H9 (cell line): ENCODE measurements around the gene COA5. TPM values are rescaled to one million over a fixed set of nuclear protein-coding genes. Genes with fewer than 3 reads are reported as not detected.

ENCODE experiments used
- DNase-seq: peaks from one replicate; pipeline ENCODE4 v3.0.0-alpha.2; 2017
- H2AFZ ChIP-seq: one replicate; pipeline ENCODE4 v1.6.1; 2013; ENCODE audit warnings: mild to moderate bottlenecking, low read length, control low read depth, moderate library complexity
- H2AK5ac ChIP-seq: 2 replicates; pipeline ENCODE4 v1.6.1; 2013; ENCODE audit warnings: low read length, control low read depth, mixed read lengths; ENCODE audit not compliant: insufficient read length
- H2BK120ac ChIP-seq: one replicate; pipeline ENCODE4 v1.6.1; 2013; ENCODE audit warnings: low read depth, mild to moderate bottlenecking, low read length, control low read depth, inconsistent platforms; ENCODE audit not compliant: poor library complexity, severe bottlenecking
- H2BK12ac ChIP-seq: 2 replicates; pipeline ENCODE4 v1.6.1; 2013; ENCODE audit warnings: low read length, control low read depth, mixed read lengths, low read depth; ENCODE audit not compliant: insufficient read length
- H2BK15ac ChIP-seq: 2 replicates; pipeline ENCODE4 v1.6.1; 2013; ENCODE audit warnings: low read depth, low read length, control low read depth
- H2BK20ac ChIP-seq: one replicate; pipeline ENCODE4 v1.6.1; 2013; ENCODE audit warnings: low read depth, mild to moderate bottlenecking, low read length, control low read depth, inconsistent platforms; ENCODE audit not compliant: poor library complexity, severe bottlenecking
- H2BK5ac ChIP-seq: 2 replicates; pipeline ENCODE4 v1.6.1; 2013; ENCODE audit warnings: low read length, control low read depth, mixed read lengths; ENCODE audit not compliant: insufficient read length
- H3K14ac ChIP-seq: 2 replicates; pipeline ENCODE4 v1.6.1; 2013; ENCODE audit warnings: low read length, control low read depth; ENCODE audit not compliant: insufficient read depth
- H3K18ac ChIP-seq: 2 replicates; pipeline ENCODE4 v1.6.1; 2013; ENCODE audit warnings: low read depth, mild to moderate bottlenecking, mixed read lengths, low read length, control low read depth; ENCODE audit not compliant: insufficient read length
- H3K23ac ChIP-seq: 2 replicates; pipeline ENCODE4 v1.6.1; 2013; ENCODE audit warnings: low read length, control low read depth, mixed read lengths, low read depth; ENCODE audit not compliant: insufficient read length
- H3K23me2 ChIP-seq: 2 replicates; pipeline ENCODE4 v1.6.1; 2013; ENCODE audit warnings: low read depth, mild to moderate bottlenecking, mixed read lengths, low read length, control low read depth; ENCODE audit not compliant: insufficient read length, poor library complexity, severe bottlenecking
- H3K27ac ChIP-seq: 2 replicates; pipeline ENCODE4 v1.5.1; 2013; ENCODE audit warnings: low read length, control low read depth, mixed read lengths, low read depth; ENCODE audit not compliant: insufficient read length
- H3K27me3 ChIP-seq: 2 replicates; pipeline ENCODE4 v1.6.1; 2013; ENCODE audit warnings: low read length, control low read depth, inconsistent platforms; ENCODE audit not compliant: insufficient read depth
- H3K4ac ChIP-seq: 2 replicates; pipeline ENCODE4 v1.6.1; 2013; ENCODE audit warnings: low read depth, mild to moderate bottlenecking, control low read depth, inconsistent platforms, low read length, moderate library complexity
- H3K4me1 ChIP-seq: 2 replicates; pipeline ENCODE4 v1.6.1; 2013; ENCODE audit warnings: low read length, control low read depth, inconsistent platforms; ENCODE audit not compliant: insufficient read depth
- H3K4me2 ChIP-seq: 2 replicates; pipeline ENCODE4 v1.6.1; 2013; ENCODE audit warnings: low read length, control low read depth, mixed read lengths; ENCODE audit not compliant: insufficient read length, insufficient read depth
- H3K56ac ChIP-seq: 2 replicates; pipeline ENCODE4 v1.6.1; 2013; ENCODE audit warnings: low read depth, mild to moderate bottlenecking, mixed read lengths, low read length, control low read depth; ENCODE audit not compliant: insufficient read length
- H3K79me1 ChIP-seq: 2 replicates; pipeline ENCODE4 v1.6.1; 2013; ENCODE audit warnings: low read depth, mild to moderate bottlenecking, moderate library complexity, low read length, control low read depth, inconsistent platforms; ENCODE audit not compliant: insufficient read depth, poor library complexity, severe bottlenecking
- H3K79me2 ChIP-seq: 2 replicates; pipeline ENCODE4 v1.6.1; 2013; ENCODE audit warnings: low read length, control low read depth, inconsistent platforms; ENCODE audit not compliant: insufficient read depth
- H3K9ac ChIP-seq: 2 replicates; pipeline ENCODE4 v1.6.1; 2013; ENCODE audit warnings: low read length, control low read depth, mixed read lengths; ENCODE audit not compliant: insufficient read length; ENCODE audit errors: extremely low read depth
- H3K9me3 ChIP-seq: one replicate; pipeline ENCODE4 v1.6.1; 2013; ENCODE audit warnings: low read depth, low read length, inconsistent platforms; ENCODE audit not compliant: control insufficient read depth
- H3T11ph ChIP-seq: one replicate; pipeline ENCODE4 v1.6.1; 2013; ENCODE audit warnings: mild to moderate bottlenecking, low read length, control low read depth, inconsistent platforms
- H4K20me1 ChIP-seq: one replicate; pipeline ENCODE4 v1.6.1; 2013; ENCODE audit not compliant: control insufficient read depth, insufficient read length, insufficient read depth
- H4K5ac ChIP-seq: 2 replicates; pipeline ENCODE4 v1.6.1; 2013; ENCODE audit warnings: low read depth, mild to moderate bottlenecking, mixed read lengths, low read length, control low read depth; ENCODE audit not compliant: insufficient read length
- H4K8ac ChIP-seq: replicated peaks from 2 replicates; pipeline ENCODE4 v1.6.1; 2013; ENCODE audit warnings: low read length, control low read depth, mixed read lengths, low read depth; ENCODE audit not compliant: insufficient read length
- H4K91ac ChIP-seq: 2 replicates; pipeline ENCODE4 v1.6.1; 2013; ENCODE audit warnings: low read depth, mild to moderate bottlenecking, moderate library complexity, mixed read lengths, low read length, control low read depth; ENCODE audit not compliant: insufficient read length
- H3K27ac Mint-ChIP-seq, 3 experiments: 2 replicates in 2 of 3; 3 replicates in 1 of 3; pipeline ENCODE4 v1.8.0; 2020 to 2021; ENCODE audit warnings: mixed read lengths in 3 of 3, mild to moderate bottlenecking in 1 of 3, moderate library complexity in 1 of 3
- H3K27me3 Mint-ChIP-seq: 2 replicates; pipeline ENCODE4 v1.8.0; 2021; ENCODE audit warnings: low read depth, mild to moderate bottlenecking, moderate library complexity, mixed read lengths
- H3K36me3 Mint-ChIP-seq, 3 experiments: 2 replicates in 2 of 3; 3 replicates in 1 of 3; pipeline ENCODE4 v1.8.0; 2020 to 2021; ENCODE audit warnings: low read depth in 3 of 3, mixed read lengths in 3 of 3; ENCODE audit not compliant: insufficient read depth in 1 of 3
- H3K4me1 Mint-ChIP-seq, 2 experiments: 2 replicates each; pipeline ENCODE4 v1.8.0; 2020; ENCODE audit warnings: mixed read lengths in 2 of 2
- H3K4me3 Mint-ChIP-seq, 2 experiments: 2 replicates in 1 of 2; 3 replicates in 1 of 2; pipeline ENCODE4 v1.8.0; 2020 to 2021; ENCODE audit warnings: mild to moderate bottlenecking in 2 of 2, mixed read lengths in 2 of 2, moderate library complexity in 1 of 2
- H3K9me3 Mint-ChIP-seq, 2 experiments: 2 replicates in 1 of 2; 3 replicates in 1 of 2; pipeline ENCODE4 v1.8.0; 2020; ENCODE audit warnings: mild to moderate bottlenecking in 2 of 2, mixed read lengths in 2 of 2, moderate library complexity in 1 of 2
- CTCF ChIP-seq: fragments of 200-600 bp; sonication (generic); conservative IDR thresholded peaks from 3 replicates; pipeline ENCODE4 v1.8.0; 2021; ENCODE audit warnings: antibody characterized with exemption, mild to moderate bottlenecking
- WGBS: extraction: QIAGEN DNeasy Blood & Tissue Kit; methylation state at CpG from one replicate; pipeline ENCODE4 v1.1.7; 2013; ENCODE audit warnings: missing lambda C conversion rate, low lambda C conversion rate, mixed read lengths; ENCODE audit not compliant: insufficient read length; ENCODE audit errors: extremely low coverage; 5-methylcytosine and 5-hydroxymethylcytosine counted together
- total RNA-seq: library from RNA; stranded (reverse); gene quantifications from 2 replicates; pipeline ENCODE4 v1.2.1, GENCODE V29; 2021

The COA5 gene
- total RNA-seq, 1 experiment from 2014 or later: 23.6 TPM

- H3K9me3 Mint-ChIP-seq: no peaks in the 10 kb centered on the region
- H3K79me2 ChIP-seq: no peaks in the 10 kb centered on the region
- H2BK12ac ChIP-seq: no peak overlapping the region
- H2AK5ac ChIP-seq: no peak overlapping the region
- H3T11ph ChIP-seq: no peak overlapping the region
- no peak overlapping the region for H4K8ac ChIP-seq
- no peak overlapping the region for H2BK15ac ChIP-seq
- H3K27me3 ChIP-seq: no peaks in the 10 kb centered on the region
- H3K27ac Mint-ChIP-seq: peak overlapping the region in 1 of 3 experiments; percentile 82; a peak in 2 of 7 replicates
- no peak overlapping the region for H2BK5ac ChIP-seq
- no peak overlapping the region for H3K4ac ChIP-seq
- no peak overlapping the region for H3K23ac ChIP-seq
- H3K23me2 ChIP-seq: no peaks in the 10 kb centered on the region
- H3K4me2 ChIP-seq: no peak overlapping the region
- no peaks in the 10 kb centered on the region for H3K9me3 ChIP-seq
- H2BK20ac ChIP-seq: no peak overlapping the region
- no peaks in the 10 kb centered on the region for H4K20me1 ChIP-seq
- H3K14ac ChIP-seq: no peak overlapping the region
- DNase-seq: no peak
- no peaks in the 10 kb centered on the region for H3K4me1 Mint-ChIP-seq
- no peak for TF ChIP-seq CTCF
- no peak overlapping the region for H3K18ac ChIP-seq
- H3K79me1 ChIP-seq: no peaks in the 10 kb centered on the region
- no peaks in the 10 kb centered on the region for H3K4me1 ChIP-seq
- no peak overlapping the region for H4K5ac ChIP-seq
- no peak overlapping the region for H2AFZ ChIP-seq
- no peak overlapping the region for H4K91ac ChIP-seq
- H3K9ac ChIP-seq: no peak overlapping the region
- H3K56ac ChIP-seq: no peak overlapping the region
- no peak overlapping the region for H2BK120ac ChIP-seq
- WGBS: no CpG with 5 or more reads among the region's 16 CpGs
- H3K27me3 Mint-ChIP-seq: no peaks in the 10 kb centered on the region
- no peak overlapping the region for H3K4me3 Mint-ChIP-seq
- H3K27ac ChIP-seq: no peak overlapping the region
- H3K36me3 Mint-ChIP-seq: peaks cover 10 to 81% (median 48%) of the 10 kb centered on the region in 3 experiments
These were observed 49.3 kb downstream of the COA5 start for GRCh38 chr2:98558852-98559530.
